Breast epithelium (tissue), 4 donors: ENCODE measurements around the gene GPR143. TPM values are rescaled to one million over a fixed set of nuclear protein-coding genes. Genes with fewer than 3 reads are reported as not detected.
"Not testable (repeated sequence)": the region's sequence is repeated elsewhere in the genome, so short reads cannot be mapped to it uniquely, and the experiment has no call there.

Source experiments
- DNase-seq, 2 donors: peaks; one replicate each; pipeline ENCODE4 v3.0.0-alpha.2; 2019; ENCODE audit warnings: low spot score in 2 of 2
- H3K27ac ChIP-seq, 2 donors: fragments of 200-600 bp; sonication (generic) in 1 of 2; one replicate each; pipeline ENCODE4 v1.5.1; 2016 to 2019; ENCODE audit warnings: mild to moderate bottlenecking in 1 of 2
- H3K27me3 ChIP-seq, 2 donors: fragments of 200-600 bp; sonication (generic) in 1 of 2; one replicate each; pipeline versions ENCODE4 v1.5.1 to v1.6.0; 2017 to 2019; ENCODE audit warnings: control low read depth in 1 of 2, mild to moderate bottlenecking in 1 of 2
- H3K36me3 ChIP-seq: fragments of 200-600 bp; one replicate; pipeline ENCODE4 v1.5.1; 2019
- H3K4me1 ChIP-seq, 2 donors: fragments of 200-600 bp; sonication (generic); one replicate each; pipeline ENCODE4 v1.5.1; 2016 to 2019; ENCODE audit warnings: control low read depth in 1 of 2
- H3K4me3 ChIP-seq, 3 donors: fragments of 200-600 bp; sonication (generic); 1 replicate in 2 of 3; 2 replicates in 1 of 3; pipeline ENCODE4 v1.5.1; 2016 to 2019; ENCODE audit warnings: mild to moderate bottlenecking in 3 of 3, moderate library complexity in 2 of 3
- H3K9me3 ChIP-seq, 2 donors: fragments of 200-600 bp; sonication (generic) in 1 of 2; one replicate each; pipeline ENCODE4 v1.5.1; 2016 to 2019; ENCODE audit warnings: control low read depth in 1 of 2
- POLR2A ChIP-seq: fragments of 450-650 bp; IDR thresholded peaks from one replicate; pipeline ENCODE4 v1.6.1; 2016; ENCODE audit warnings: antibody characterized with exemption, mild to moderate bottlenecking, moderate library complexity
- POLR2AphosphoS5 ChIP-seq, 3 donors: sonication (generic); formaldehyde crosslinking; IDR thresholded peaks; one replicate each; pipeline ENCODE4 v1.6.1; 2017; ENCODE audit warnings: antibody characterized with exemption in 3 of 3
- intact Hi-C: fragments of 100-400 bp; cut with DNase I; formaldehyde crosslinking; loops from one replicate; pipeline ENCODE4 v1.15.1; 2023; ENCODE audit warnings: low total_unique reads
- total RNA-seq, 3 donors: library from RNA; depleted of rRNA; stranded (reverse); fragments of >200 nt; gene quantifications; one replicate each; pipeline ENCODE4 v1.1.0, GENCODE V29; 2016
- TF ChIP-seq, protein P1 (sequence below), 3 donors: fragments of 450-650 bp; IDR thresholded peaks; one replicate each; pipeline ENCODE4 v1.5.1; 2016 to 2017; ENCODE audit warnings: antibody characterized with exemption in 3 of 3, mild to moderate bottlenecking in 3 of 3, moderate library complexity in 3 of 3

Gene GPR143
- total RNA-seq, 3 donors from 2014 or later, result 3.4 to 3.6 TPM; not detected in 1

DNA sequence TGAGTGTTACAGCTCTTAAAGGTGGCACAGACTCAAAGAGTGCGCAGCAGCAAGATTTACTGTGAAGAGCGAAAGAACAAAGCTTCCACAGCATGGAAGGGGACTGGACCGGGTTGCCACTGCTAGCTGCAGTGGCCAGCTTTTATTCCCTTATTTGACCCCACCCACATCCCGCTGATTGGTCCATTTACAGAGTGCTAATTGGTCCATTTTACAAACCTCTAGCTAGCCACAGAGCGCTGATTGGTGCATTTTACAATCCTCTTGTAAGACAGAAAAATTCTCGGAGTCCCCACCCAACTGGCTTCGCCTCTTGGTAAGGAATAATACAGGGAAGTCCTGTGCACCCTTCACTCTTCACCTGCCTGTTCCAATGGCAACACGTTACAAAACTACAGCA lies 18.7 kb upstream of the GPR143 start:
- Histone ChIP-seq H3K4me1 (no peaks in the 10 kb centered on the region), H3K27me3 (peaks cover 0 to 32% of the 10 kb centered on the region in 2 donors), H3K9me3 (no peaks in the 10 kb centered on the region), H3K27ac (no peak overlapping the region), H3K4me3 (no peak overlapping the region), H3K36me3 (no peaks in the 10 kb centered on the region)
- intact Hi-C loops, result no loop called here
- TF ChIP-seq, protein P1, sequence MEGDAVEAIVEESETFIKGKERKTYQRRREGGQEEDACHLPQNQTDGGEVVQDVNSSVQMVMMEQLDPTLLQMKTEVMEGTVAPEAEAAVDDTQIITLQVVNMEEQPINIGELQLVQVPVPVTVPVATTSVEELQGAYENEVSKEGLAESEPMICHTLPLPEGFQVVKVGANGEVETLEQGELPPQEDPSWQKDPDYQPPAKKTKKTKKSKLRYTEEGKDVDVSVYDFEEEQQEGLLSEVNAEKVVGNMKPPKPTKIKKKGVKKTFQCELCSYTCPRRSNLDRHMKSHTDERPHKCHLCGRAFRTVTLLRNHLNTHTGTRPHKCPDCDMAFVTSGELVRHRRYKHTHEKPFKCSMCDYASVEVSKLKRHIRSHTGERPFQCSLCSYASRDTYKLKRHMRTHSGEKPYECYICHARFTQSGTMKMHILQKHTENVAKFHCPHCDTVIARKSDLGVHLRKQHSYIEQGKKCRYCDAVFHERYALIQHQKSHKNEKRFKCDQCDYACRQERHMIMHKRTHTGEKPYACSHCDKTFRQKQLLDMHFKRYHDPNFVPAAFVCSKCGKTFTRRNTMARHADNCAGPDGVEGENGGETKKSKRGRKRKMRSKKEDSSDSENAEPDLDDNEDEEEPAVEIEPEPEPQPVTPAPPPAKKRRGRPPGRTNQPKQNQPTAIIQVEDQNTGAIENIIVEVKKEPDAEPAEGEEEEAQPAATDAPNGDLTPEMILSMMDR (IDR thresholded peaks at IDR 0.05), result no peak
- no peak for TF ChIP-seq POLR2AphosphoS5 (IDR thresholded peaks at IDR 0.05)
- TF ChIP-seq POLR2A, result no peak
- no peak for DNase-seq

DNA sequence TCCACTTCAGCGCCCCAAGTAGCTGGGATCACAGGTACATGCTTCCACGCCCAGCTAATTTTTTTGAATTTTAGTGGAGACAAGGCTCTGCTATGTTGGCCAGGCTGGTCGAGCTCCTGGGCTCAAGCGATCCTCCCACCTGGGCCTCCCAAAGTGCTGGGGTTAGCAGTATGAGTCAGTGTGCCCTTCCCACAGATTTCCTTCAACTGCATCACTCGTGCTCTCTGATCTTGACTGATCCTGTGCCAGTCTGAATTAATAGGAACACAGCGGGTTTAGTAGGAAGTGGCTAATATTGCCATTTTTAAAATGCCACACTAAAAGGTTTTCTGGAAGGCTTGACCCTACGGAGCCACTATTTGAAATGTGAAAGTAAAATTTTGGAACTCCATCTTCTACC lies 16.3 kb upstream of the GPR143 start:
- Histone ChIP-seq H3K4me3 (no peak overlapping the region), H3K36me3 (no peaks in the 10 kb centered on the region), H3K9me3 (no peaks in the 10 kb centered on the region), H3K27me3 (peaks cover 0 to 25% of the 10 kb centered on the region in 2 donors), H3K4me1 (no peaks in the 10 kb centered on the region), H3K27ac (no peak overlapping the region)
- intact Hi-C loops, result no loop called here
- no peak for DNase-seq
- TF ChIP-seq, protein P1 (IDR thresholded peaks at IDR 0.05), result no peak
- TF ChIP-seq POLR2AphosphoS5 (IDR thresholded peaks at IDR 0.05) (no peak), POLR2A (no peak)

DNA sequence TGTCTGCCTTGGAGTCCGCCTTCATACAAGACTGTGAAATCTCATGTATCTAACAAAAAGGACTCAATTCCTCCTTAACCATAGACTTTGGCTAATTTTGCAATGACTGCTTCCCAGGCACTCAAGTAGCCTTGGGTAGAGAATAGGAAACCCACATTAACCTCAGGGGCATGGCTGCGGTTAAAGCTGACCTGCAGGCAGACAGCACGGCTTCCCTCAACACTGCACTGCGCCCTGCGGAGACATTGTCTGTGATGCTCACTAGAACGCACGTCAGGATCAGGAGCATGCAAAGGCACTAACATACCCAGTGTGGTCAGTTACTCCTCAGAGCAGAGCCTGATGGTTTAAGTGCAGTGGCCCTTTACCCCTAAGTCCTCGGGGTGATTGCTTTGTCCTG lies 10.3 kb upstream of the GPR143 start:
- intact Hi-C loops, result no loop called here
- H3K27ac ChIP-seq, result no peak overlapping the region
- H3K36me3 ChIP-seq, result no peaks in the 10 kb centered on the region
- H3K27me3 ChIP-seq, result peaks cover 0 to 8% of the 10 kb centered on the region in 2 donors
- no peaks in the 10 kb centered on the region for H3K4me1 ChIP-seq
- DNase-seq, result no peak
- no peaks in the 10 kb centered on the region for H3K9me3 ChIP-seq
- no peak overlapping the region for H3K4me3 ChIP-seq
- TF ChIP-seq, protein P1 (IDR thresholded peaks at IDR 0.05), result no peak
- no peak for TF ChIP-seq POLR2A
- TF ChIP-seq POLR2AphosphoS5 (IDR thresholded peaks at IDR 0.05), result no peak

DNA sequence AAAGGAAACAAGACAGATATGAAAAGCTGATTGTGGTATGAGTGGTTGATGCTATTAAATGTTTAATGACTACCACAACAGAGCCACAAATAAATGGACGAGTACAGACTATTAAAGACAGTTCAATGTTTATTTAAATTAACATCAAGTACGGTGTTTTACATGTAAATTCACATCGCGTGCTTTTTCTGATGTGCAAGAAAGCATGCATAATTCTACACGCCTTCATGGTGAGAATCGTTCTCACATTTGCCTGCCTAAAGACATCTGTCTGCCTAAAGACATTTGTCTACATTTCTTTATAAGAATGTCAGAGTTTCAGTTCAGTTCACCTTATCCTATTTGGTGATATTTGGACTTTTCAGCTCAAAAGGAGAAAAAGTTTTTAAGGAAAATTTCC lies 7.3 kb upstream of the GPR143 start:
- DNase-seq, result no peak
- no peaks in the 10 kb centered on the region for H3K9me3 ChIP-seq
- no peaks in the 10 kb centered on the region for H3K4me1 ChIP-seq
- no peak overlapping the region for H3K27ac ChIP-seq
- H3K36me3 ChIP-seq, result no peaks in the 10 kb centered on the region
- H3K4me3 ChIP-seq, result no peak overlapping the region
- intact Hi-C loops, result no loop called here
- TF ChIP-seq, protein P1 (IDR thresholded peaks at IDR 0.05), result no peak
- TF ChIP-seq POLR2A, result no peak
- TF ChIP-seq POLR2AphosphoS5 (IDR thresholded peaks at IDR 0.05), result no peak
- peaks cover 0 to 12% of the 10 kb centered on the region in 2 donors for H3K27me3 ChIP-seq

DNA sequence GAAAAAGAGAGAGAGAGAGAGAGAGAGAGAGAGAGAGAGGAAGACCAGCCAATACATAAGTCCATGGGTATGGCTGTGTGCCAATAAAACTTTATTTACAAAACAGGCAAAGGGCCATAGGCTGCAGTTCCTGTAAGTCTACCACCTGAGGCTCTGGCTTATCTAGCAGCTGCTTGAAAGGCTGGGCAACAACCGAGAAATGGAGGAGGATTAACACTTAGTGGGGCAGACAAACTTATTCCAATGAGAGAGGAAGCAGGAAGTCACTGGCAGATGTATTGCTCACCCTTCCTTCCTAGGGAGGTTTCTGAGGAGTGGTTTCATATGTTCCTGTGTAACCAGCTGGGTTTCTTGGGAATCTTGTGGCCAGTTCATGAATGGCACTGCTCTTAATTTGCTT lies 4.7 kb upstream of the GPR143 start:
- Histone ChIP-seq H3K27ac (no peak overlapping the region), H3K36me3 (no peaks in the 10 kb centered on the region), H3K9me3 (peaks cover 2% of the 10 kb centered on the region in 2 donors), H3K4me3 (no peak overlapping the region), H3K27me3 (peaks cover 0 to 31% of the 10 kb centered on the region in 2 donors), H3K4me1 (no peaks in the 10 kb centered on the region)
- TF ChIP-seq POLR2A, result no peak
- TF ChIP-seq, protein P1 (IDR thresholded peaks at IDR 0.05), result no peak
- no peak for TF ChIP-seq POLR2AphosphoS5 (IDR thresholded peaks at IDR 0.05)
- DNase-seq, result no peak
- intact Hi-C loops, result no loop called here

DNA sequence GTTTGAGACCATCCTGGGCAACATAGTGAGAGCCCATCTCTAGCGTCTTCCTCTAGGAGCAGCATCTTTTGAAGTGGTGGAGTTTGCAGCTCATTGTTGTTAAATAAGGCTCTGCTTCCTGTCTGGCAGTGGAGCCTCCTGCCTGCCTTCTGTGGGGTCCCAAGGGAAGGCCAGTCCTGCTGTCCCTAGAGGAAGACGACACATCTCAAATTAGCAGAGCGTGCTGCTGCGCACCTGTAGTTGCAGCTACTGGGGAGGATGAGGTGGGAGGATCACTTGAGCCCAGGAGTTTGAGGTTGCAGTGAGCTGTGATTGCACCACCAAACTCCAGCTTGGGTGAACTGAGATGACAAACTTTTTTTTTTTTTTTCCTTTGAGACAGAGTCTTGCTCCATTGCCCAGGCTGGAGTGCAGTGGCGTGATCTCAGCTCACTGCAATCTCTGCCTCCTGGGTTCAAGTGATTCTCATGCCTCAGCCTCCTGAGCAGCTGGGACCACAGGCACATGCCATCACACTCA lies 2.7 kb upstream of the GPR143 start:
- H3K36me3 ChIP-seq, DNase-seq, H3K4me1 ChIP-seq, intact Hi-C loops, H3K27ac ChIP-seq, H3K4me3 ChIP-seq, H3K9me3 ChIP-seq: not testable (repeated sequence)
- peaks cover 0 to 39% of the 10 kb centered on the region in 2 donors for H3K27me3 ChIP-seq
